T-helper 2 cell (primary cell): ENCODE measurements around the gene TRMT13.
A peak's percentile ranks its signal among the peaks of the same experiment; 100 is the strongest.

Experiments
- DNase-seq, 5 experiments: peaks; one replicate each; pipeline versions ENCODE4 v3.0.0 to v3.0.0-alpha.2; 2012 to 2022
- total RNA-seq, 2 donors: gene quantifications; one replicate each; lab custom pipeline; 2026; lab: John Stamatoyannopoulos, UW

The TRMT13 gene, protein sequence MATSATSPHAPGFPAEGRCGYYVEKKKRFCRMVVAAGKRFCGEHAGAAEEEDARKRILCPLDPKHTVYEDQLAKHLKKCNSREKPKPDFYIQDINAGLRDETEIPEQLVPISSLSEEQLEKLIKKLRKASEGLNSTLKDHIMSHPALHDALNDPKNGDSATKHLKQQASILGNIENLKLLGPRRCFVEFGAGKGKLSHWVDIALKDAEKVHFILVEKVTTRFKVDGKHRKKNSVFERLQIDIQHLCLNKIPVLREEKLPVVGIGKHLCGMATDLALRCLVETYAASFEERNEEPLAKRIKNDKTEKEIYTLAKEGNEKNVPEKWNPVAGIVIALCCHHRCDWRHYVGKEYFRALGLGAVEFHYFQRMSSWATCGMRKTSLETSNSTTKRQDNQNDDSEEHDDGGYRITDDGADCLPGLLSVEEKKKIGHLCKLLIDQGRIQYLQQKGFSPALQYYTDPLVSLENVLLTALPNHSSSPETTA
- 12.2 to 23.7 reads per million in 2 donors for total RNA-seq

DNA sequence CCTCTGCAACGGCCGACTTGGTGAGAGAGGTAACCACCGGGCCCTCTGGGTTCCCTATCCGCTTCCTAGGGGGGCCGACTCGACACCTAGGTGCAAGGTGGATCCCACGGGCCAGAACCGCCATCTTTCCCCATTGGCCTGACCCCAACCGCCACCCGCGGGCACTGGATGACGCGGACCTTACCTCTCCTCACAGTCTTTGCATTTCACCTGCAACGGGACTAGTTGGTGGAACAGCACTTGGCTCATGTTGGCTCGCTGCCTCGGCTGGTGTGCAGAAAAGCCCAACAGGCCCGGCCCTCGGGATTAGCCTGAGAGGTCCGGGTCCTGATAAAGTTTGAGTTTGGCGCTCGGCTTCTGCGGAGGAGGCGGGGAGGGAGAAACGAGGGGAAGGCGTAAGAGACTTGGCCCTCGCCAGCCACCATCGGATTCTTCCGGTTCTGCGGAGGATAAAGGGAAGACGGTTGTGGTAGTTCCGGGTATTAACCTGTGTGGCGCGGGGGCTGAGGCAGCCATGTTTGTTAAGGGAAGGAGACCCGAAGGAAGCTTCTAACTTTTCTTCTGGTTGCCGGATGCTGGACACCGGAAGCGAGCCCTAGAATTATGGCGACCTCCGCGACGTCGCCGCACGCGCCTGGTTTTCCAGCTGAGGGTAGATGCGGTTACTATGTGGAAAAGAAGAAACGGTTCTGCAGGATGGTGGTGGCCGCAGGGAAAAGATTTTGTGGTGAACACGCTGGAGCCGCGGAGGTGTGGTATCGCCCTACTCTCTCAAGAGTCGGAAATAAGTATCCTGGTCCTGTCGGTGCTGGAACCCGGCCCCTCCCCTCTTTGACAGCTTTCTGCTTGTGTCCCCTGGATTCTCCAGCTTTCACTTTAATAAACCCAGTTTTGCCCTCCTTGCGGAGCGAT is at the start of gene TRMT13, which contains the start of gene SASS6:
TSS of gene TRMT13 (plus strand) at position 598 of the 912 bp plus-strand sequence. CDS start at position 604, 6 bp downstream.
TSS of gene SASS6 (minus strand) at position 365 of the 912 bp plus-strand sequence. CDS start at position 249, 116 bp downstream.
- DNase-seq, result peak; percentile 86 to 99 (median 93)

DNA sequence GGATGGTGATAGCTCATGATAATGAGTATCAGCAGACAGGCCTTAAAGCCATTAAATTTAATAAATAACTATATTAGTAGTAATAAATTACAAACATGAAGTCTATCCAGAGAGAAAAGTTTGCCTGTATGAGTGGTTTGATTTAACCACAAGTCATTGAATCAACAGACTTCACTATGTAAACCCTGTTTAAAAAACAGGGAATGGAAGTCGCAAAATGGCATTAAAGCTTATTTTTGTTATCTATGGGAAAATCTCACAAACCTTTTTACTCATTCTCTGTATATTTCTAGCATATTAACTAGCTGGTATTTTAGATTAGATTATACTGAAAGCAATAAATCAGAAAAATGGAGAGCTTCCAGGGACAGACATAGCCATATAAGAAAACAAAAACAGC is 45.6 kb upstream of the TRMT13 start:
- no peak for DNase-seq

DNA sequence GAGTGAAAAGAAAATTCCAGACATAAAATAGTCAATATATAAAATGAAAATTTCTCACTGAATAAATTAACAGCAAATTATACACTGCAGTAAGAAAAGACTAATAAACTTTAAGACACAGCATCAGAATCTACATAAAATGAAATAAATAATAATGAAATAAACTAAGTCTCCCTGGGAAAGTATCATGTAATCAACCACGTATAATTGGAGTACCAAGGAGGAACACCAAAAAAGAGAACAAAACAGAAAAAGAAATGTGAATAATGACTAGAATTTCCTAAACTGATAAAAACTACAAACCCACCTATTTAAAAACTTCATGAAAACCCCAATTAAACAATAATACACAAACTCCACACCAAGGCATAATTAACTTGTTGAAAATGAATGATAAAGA is 43.9 kb upstream of the TRMT13 start:
- DNase-seq, result no peak

DNA sequence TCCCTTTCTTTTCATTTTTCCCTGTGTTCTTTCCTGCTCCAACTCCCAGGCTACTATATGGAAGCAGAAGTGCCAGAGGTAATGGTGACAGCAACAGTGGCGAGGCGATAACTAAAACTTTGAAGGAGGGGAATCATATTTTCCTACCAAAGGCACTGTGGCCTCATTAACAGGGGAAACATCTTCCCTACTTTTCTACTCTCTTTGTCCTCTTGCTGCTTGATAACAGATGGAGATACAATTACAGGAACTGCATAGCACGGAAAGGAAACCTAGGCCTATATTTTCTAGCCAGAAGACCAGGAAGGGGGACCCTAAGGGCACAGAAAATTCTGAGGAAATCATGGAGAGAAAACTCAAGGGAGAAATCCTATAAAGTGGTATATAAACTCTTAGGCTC is 42.5 kb upstream of the TRMT13 start:
- no peak for DNase-seq

DNA sequence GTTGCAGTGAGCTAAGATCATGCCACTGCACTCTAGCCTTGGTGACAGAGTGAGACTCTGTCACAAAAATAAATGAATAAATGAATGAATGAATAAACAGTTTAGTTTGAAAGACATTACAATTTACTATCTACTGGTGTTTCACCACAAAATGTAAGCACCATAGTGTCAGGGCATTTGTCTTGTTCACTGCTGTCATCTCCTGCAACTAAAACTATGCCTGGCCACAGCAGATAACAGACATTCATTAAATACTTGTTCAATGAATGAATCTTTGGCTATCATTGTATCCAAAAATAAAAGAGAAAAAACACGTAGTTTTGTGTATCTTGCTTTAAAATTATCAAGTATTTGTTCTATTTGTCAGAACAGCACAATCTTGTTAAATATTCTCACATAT is 32.8 kb upstream of the TRMT13 start:
- no peak for DNase-seq

DNA sequence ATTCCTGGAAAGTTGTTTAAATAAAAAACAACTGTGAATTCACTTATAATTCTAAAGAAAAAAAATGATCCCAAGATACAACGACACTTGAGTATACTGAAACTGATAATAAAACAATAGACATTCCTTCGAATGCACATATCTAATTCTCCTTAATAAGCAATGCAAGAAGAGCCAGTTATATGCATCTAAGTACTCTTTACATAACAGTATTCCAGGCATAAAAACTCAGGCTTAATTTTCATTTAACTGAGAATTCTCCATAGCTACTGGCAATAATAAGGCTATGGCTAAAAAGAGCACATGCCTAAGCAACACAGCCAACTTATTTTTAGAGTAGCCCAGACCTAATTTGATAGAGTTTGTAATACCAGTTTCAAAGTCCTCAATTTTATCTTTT is 31.4 kb upstream of the TRMT13 start:
- no peak for DNase-seq

DNA sequence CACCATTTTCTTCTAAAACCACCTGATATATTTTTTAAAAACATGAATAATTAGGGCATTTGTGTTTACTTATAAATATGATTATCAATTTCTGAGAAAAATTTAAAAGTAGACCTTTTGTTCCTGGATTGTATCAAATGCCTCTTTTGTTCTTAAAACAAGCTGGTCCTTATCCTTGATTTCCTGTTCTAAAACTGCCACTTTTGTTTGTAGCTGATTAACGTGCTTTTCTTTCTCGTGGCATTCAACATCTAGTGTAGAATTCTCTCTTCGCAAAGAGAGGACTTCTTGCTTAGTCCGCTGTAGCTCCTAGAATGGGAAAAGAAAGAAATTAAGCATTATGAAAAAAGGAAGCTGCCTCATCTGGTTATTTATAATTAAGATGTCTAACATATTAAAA is 25.3 kb upstream of the TRMT13 start:
- no peak for DNase-seq

DNA sequence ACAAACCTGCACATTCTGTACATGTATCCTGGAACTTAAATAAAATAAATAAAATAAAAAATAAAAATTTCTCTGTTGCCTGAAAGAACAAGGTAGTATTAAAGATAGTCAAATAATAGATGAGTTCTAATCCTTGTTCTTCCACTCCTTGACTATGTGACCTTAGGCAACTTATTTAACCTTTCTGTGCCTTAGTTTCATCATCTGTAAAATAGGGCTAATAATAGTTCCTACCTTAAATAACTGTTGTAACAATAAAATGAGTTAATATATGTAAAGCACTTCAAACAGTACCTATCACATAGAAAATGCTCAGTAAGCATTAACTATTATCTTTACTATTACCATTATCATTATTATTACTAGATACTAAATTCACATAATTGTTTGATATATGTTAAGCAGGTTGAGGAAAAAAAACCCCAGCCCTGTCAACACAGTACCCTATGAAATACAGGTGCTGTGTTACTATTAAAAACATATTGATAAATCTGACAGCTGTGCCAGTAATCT is 23.4 kb upstream of the TRMT13 start:
- no peak for DNase-seq

DNA sequence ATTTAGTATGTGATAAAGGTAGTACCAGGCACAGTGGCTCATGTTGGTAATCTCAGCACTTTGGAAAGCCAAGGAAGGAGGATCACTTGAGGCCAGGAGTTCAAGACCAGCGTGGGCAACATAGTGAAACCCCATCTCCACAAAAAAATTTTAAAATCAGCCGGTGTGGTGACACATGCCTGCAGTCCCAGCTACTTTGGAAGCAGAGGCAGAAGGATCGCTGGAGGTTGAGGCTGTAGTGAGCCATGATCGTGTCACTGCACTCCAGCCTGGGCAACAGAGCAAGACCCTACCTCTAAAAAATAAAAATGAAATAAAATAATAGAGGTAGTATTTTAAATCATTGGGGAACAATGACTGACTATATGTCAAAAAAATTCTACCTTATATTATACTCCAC is 17.4 kb upstream of the TRMT13 start:
- no peak for DNase-seq

DNA sequence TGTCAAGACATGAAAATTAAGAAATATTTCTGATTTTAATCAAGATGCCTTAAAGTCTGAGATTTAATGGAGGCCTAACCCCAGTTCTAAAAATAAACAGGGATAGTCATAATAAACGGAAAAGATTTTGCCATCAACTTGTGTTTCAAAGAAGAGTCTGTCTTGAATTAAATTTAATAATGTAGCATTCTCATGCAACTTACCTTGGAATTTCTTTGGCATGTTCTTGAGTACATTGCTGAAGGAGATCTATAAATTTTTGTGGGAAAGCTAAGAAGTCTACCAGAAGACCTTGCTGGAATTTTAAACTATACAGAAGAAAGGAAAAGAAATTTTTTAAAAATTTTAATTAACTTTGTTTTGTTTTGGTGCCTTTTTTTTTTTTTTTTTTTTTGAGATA is 10.8 kb upstream of the TRMT13 start:
- DNase-seq, result no peak

DNA sequence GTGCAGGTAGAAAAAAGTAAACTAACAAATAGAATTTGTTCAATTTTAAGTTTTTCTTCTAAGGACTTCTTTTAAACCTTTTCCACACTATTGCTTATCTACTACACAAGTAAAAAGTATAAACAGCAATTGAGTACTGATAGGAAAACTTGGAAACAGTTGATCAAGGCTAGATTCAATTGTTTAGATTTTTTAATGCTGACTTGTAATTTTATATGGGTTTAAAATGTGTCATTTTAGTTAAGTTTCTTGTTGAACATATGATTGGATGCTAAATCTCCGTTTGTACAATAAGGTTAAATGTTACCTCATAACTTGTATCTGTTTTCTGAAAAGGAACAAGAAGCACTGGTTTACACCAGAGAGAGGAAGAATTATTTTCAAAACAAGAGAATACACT is 5.7 kb upstream of the TRMT13 start:
- no peak for DNase-seq

DNA sequence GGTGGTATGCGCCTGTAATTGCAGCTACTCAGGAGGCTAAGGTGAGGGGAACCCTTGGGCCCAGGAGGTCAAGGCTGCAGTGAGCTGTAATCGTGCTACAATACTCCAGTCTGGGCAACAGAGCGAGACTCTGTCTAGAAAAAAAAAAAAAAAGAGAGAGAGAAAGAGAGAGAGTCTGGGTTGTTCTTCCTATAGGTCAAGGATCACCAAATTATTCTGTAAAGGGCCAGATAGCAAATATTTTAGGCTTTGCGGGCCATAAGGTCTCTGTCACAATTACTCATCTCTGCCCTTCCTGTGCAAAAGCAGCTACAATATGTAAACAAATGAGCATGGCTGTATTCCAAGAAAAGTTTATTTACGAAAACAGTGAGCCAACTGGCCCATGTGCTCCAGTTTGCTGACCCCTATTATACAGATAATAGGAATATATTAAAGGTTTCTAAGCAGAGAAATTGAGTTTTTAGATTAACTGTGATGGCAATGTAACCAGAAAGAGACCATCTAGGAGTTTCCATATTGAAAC is 2.3 kb upstream of the TRMT13 start:
- DNase-seq, result no peak

DNA sequence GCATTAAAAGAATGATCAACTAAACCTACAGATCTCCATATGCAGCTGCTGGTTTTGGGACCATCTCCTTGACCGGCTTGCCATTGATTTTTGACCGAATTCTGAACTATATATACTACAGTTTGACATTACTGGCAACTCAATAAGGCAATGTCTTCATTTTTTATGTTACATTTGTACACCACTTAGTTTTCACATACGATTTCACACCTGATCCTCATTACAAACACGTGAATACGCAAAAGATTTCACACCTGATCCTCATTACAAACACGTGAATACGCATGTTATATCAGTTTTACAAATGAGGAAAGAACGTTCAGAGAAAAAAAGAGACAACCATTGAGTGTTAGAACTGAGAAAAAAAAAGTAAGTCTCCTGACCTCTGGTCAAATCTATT is 1.3 kb upstream of the TRMT13 start:
- no peak for DNase-seq

DNA sequence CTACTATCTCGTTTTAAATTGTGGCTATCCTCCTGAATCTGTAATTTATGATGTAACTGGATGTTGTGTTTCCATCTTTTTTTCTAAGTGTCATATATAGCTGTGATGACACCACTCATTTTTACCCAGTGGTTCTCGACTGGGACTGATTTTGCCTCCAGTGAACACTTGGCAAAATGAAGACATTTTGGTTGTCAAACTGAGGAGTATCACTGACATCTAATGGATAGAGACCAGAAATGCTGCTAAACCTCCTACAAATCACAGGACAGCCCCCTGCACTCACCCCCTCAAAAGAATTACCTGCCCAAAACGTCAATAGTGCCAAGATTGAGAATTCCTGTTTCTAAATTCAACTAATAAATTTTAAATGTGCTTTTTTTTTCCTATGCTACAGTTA is 1.9 kb downstream of the TRMT13 start:
- DNase-seq, result peak in 1 of 5 experiments; percentile 15

DNA sequence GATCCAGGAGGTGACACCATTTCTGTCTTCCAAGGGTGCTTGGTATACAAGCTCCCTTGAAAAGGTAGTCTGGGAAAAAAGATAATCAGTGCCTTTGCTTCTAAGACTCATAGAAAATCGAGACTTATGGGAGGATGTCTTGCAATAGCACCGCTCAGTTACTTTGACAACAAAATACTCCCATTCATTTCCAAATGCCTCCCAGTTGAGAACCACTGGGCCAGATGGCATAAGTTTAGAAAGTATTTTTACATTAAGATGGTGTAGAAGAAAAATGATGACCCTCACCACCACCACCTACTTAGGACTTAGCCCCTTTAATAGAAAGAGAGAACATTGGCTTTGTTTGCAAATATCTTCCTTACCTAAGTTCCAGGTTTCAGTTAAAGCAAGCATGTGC is 4.6 kb downstream of the TRMT13 start:
- DNase-seq, result no peak

DNA sequence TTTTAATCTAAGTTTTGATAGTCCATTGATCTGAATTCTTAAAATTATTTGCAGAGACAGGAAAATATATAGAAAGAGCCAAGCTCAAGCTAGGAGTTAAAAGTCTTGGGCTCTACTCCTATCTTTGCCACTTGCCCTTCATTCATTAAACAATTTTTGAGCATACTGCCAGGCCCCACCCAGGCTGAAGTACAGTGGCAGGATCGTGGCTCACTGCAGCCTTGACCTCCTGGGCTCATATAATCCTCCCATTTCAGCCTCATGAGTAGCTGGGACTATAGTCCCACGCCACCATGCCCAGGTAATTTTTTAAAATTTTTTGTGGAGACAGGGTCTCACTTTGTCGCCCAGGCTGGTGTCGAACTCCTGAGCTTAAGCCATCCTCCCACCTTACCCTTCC is 8.2 kb downstream of the TRMT13 start:
- DNase-seq, result no peak

DNA sequence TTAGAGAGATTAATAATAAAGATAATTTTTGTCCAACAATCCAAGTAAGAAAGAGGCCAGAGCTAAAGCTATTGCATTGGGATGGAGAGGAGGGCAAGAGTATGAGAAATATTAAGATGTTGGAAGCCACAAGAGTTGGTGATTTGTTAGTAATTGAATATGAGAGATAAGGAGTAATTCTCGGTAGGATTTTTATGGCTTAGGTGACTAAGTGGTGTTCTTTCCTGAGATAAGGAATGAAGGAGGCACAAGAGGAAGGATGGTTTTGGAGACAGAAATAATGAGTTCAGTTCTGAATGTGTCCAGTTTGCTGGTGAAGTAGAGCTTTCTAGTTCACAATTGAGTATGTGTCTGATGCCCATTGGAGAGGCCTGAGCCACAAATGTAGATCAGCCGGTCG is 9.4 kb downstream of the TRMT13 start:
- DNase-seq, result no peak

DNA sequence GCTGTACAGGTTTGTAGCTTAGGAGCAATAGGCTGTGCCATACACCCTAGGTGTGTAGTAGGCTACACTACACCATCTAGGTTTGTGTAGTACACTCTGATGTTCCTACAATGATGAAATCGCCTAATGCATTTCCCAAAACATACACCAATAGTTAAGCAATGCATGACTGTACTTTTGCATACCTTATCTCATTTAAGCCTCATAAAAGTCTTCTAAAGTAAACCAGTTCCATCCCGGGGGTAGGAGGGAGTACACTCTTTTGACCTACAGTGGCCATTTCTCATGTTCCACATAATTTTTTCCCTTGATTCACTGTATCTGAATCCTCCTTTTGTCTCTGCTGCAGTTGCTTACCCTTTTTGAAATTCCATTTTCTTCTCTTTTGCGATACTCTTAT is 12.2 kb downstream of the TRMT13 start:
- DNase-seq, result no peak

DNA sequence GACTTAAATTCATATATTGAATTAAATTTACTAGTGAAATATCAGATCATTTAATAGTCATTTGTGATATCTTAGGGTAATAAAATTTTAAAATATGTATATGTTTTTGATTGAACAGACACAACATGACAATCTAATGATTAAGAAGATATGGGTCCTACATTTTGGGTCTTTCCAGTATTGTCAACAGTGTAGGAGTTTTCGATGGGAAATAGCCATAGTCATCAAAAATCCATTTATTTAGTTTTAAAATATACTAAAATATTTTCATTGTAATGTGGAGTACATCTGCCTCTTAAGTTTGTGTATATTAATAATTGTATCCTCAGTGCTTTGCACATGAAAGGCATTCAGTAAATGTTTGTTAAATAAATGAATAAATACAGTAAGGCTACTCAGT is 14.0 kb downstream of the TRMT13 start:
- no peak for DNase-seq

DNA sequence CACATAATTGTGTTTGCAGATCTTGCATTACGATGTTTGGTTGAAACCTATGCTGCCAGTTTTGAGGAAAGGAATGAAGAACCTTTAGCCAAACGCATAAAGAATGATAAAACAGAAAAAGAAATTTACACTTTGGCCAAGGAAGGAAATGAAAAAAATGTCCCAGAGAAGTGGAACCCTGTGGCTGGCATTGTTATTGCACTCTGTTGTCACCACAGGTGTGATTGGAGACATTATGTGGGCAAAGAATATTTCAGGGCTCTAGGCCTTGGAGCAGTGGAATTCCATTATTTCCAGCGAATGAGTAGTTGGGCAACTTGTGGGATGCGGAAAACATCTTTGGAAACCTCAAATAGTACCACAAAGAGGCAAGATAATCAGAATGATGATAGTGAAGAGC is 14.9 kb downstream of the TRMT13 start:
- no peak for DNase-seq

DNA sequence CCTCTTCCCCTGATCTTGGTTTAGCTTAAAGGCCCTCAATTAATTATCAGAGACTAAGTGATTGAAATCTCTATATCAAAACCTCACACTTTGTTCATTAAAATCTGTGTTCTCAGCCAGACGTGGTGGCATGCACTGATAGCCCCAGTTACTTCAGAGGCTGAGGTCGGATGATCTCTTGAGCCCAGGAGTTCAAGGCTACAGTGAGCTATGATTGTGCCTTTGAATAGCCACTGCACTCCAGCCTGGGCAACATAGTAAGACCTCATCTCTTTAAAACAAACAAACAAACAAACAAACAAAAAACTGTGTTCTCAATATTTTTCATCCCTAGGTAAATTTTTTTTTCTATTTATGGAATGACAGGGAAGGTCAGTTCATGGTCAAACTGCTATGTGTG is 18.7 kb downstream of the TRMT13 start:
- DNase-seq, result no peak

DNA sequence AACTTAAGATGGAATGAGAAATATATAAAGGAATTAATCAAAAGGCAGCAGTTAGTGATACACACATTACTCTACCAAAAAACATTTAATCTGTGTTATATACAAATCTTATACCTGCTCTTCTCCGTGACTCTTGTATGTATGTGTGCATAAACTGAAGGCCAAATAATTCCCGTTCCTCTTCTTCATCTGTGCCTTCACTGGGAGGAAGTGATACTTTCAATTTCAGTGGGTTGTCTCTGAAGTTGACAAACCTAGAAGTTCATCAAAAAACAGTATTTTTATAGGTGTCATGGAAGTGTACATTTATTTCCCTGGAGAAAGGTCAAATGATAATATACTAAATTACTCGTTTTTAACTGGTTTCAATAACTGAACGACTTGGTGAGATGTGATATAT is 19.3 kb downstream of the TRMT13 start:
- no peak for DNase-seq

DNA sequence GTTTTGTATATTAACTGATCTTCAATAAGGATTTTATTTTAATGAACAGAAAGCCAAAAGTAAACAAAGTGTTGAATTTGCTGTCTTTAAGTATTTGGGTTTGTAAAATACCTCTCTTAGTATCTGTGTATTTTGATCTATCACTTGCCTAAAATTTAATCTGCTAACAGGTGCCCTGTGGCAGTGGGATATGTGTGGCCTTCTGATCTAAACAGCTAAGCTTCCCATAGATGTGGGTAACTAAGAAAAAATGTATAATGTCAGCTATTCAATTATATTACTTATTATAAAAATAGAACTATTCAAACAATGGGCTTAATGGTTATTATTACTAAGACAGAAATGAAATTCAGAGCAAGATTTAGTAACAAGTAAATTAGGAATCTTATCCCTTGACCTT is 29.9 kb downstream of the TRMT13 start:
- no peak for DNase-seq
